Islet precursor cell (in vitro differentiated cells): Measurements from ENCODE around the gene GRK1.
A peak's percentile ranks its signal among the peaks of the same experiment; 100 is the strongest.
"Not testable (repeated sequence)": the region's sequence is repeated elsewhere in the genome, so short reads cannot be mapped to it uniquely, and the experiment has no call there.

ENCODE experiments used
- DNase-seq: peaks from one replicate; pipeline ENCODE4 v3.0.0-alpha.2; 2018

GRK1 gene

DNA sequence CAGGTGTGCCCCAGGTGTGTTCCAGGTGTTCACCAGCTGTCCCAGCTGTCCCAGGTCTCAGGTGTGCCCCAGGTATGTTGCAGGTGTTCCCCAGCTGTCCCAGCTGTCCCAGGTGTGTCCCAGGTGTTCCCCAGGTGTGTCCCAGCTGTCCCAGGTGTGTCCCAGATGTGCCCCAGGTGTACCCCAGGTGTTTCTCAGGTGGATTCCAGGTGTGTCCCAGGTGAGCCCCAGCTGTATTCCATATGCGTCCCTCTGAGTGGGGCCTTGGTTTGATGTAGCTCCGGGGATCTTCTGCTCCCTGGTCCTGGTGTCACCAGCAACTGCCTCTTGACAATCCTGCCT, 719 bp upstream of the GRK1 start:
- DNase-seq = peak; percentile 43

- peak; percentile 51 for DNase-seq
Observed at GRCh38 chr13:113667771-113668490, 912 bp downstream of the GRK1 start.

- peak; percentile 48 for DNase-seq
Observed at GRCh38 chr13:113668491-113668971, 1.5 kb downstream of the GRK1 start.

GRCh38 chr13:113669231-113669754, 2.3 kb downstream of the GRK1 start:
- DNase-seq = peak; percentile 29

DNA sequence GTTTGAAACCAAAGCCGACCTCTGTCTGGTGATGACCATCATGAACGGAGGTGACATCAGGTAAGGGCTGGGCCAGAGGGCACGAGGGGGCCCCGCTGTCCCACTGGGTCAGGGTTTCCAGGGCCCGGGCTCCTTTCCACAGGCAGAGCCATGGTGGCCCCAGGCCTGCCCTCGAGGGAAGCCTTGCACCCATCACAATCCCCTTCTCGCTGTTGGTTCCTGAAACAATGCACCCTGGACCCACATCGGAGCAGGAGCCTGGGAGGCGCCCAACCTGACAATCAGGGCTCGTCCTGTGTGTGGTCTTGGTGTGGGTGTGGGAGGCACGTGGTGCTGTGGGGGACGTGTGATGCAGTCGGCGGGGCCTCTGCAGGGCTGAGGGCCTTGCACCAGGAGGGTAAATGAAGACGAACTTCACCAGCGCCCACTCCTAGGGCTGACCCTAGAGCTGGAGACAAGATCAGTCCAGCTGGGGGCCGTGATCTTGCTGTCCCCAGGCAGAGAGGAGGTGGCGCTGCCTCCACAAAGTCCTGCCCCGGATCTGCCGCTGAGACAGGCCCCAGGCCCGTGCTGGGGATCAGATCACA, 2.8 kb downstream of the GRK1 start:
- peak; percentile 43 for DNase-seq

GRCh38 chr13:113670541-113670940, 3.5 kb downstream of the GRK1 start:
- peak; percentile 27 for DNase-seq

GRCh38 chr13:113671066-113672001, 4.3 kb downstream of the GRK1 start:
- DNase-seq = peak; percentile 43

DNA sequence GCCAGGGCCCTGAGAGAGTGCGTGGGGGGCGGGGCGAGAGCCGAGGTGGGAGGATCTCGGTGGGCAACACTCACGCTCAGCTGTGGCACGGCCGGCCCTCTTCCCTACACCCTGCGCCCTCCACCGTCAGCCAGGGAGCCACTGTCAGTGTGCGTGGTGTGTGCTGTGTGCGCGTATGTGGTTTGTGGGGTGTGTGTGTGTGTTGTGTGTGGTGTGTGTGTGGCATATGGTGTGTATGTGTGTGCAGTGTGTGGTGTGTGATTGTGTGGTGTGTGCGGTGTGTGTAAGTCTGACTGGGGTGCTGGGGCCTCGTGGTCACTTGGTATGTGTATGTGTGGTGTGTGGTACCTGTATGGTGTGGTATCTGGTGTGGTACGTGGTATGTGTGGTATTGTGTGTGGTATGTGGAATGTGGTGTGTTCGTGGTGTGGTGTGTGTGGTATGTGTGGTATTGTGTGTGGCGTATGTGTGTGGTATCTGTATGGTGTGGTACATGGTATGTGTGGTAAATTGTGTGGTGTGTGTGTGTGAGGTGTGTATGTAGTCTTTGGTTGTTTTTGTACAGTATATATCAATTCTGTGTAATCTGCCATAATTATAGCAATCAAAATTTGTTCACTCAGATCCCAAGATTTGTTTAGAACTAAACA, 5.1 kb downstream of the GRK1 start:
- no peak for DNase-seq

DNA sequence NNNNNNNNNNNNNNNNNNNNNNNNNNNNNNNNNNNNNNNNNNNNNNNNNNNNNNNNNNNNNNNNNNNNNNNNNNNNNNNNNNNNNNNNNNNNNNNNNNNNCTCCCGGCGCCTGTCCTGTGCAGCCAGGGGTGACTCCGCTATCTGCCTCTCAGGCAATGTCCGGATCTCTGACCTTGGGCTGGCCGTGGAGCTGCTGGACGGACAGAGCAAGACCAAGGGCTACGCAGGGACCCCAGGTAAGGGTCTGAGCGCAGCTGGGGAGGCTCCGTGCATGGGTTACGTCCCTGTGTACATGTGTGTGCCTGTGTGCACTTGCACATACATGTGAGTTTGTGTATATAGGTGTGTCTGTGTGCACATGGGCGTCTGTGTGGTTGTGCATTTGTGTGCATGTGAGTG, 55.9 kb downstream of the GRK1 start:
- no peak for DNase-seq

GRCh38 chr13:113723410-113724015, 56.5 kb downstream of the GRK1 start:
- no peak for DNase-seq

- no peak for DNase-seq
Observed at GRCh38 chr13:113724016-113724758, 57.2 kb downstream of the GRK1 start.

GRCh38 chr13:113724780-113725315, 57.8 kb downstream of the GRK1 start:
- DNase-seq = peak; percentile 87

DNA sequence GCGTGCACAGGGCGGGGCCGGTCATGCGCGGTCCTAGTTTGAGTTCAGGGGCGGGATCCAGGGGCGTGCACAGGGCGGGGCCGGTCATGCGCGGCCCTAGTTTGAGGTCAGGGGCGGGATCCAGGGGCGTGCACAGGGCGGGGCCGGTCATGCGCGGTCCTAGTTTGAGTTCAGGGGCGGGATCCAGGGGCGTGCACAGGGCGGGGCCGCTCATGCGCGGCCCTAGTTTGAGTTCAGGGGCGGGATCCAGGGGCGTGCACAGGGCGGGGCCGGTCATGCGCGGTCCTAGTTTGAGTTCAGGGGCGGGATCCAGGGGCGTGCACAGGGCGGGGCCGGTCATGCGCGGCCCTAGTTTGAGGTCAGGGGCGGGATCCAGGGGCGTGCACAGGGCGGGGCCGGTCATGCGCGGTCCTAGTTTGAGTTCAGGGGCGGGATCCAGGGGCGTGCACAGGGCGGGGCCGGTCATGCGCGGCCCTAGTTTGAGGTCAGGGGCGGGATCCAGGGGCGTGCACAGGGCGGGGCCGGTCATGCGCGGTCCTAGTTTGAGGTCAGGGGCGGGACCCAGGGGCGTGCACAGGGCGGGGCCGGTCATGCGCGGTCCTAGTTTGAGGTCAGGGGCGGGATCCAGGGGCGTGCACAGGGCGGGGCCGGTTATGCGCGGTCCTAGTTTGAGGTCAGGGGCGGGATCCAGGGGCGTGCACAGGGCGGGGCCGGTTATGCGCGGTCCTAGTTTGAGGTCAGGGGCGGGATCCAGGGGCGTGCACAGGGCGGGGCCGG, 58.5 kb downstream of the GRK1 start:
- not testable (repeated sequence) for DNase-seq

GRCh38 chr13:113726106-113726821, 59.2 kb downstream of the GRK1 start:
- not testable (repeated sequence) for DNase-seq

- no peak for DNase-seq
Observed at GRCh38 chr13:113726961-113727411, 60.0 kb downstream of the GRK1 start.

DNA sequence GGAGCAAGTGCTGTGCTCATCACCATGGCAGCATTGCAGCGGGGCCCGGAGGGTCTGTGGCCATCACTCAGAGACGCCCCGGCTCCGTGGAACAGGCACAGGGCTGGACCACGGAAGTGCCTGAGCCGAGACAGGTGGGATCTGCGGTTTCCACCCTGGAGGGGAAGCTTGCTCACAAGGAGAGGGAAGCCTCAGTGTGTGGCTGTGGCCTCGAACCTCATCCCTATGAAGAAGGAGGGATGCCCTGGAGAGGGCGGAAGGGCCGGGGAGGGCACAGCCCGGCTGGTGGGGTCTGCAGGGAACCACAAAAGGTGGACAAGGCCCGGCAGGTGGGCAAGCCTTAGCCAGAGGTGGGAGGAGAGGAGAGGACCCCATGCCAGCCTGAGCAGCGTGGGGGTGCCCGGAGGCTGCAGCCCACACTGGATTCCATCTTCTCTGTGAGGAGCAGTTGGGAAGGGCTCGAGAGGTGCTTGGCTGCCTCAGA, 61.6 kb downstream of the GRK1 start:
- no peak for DNase-seq

DNA sequence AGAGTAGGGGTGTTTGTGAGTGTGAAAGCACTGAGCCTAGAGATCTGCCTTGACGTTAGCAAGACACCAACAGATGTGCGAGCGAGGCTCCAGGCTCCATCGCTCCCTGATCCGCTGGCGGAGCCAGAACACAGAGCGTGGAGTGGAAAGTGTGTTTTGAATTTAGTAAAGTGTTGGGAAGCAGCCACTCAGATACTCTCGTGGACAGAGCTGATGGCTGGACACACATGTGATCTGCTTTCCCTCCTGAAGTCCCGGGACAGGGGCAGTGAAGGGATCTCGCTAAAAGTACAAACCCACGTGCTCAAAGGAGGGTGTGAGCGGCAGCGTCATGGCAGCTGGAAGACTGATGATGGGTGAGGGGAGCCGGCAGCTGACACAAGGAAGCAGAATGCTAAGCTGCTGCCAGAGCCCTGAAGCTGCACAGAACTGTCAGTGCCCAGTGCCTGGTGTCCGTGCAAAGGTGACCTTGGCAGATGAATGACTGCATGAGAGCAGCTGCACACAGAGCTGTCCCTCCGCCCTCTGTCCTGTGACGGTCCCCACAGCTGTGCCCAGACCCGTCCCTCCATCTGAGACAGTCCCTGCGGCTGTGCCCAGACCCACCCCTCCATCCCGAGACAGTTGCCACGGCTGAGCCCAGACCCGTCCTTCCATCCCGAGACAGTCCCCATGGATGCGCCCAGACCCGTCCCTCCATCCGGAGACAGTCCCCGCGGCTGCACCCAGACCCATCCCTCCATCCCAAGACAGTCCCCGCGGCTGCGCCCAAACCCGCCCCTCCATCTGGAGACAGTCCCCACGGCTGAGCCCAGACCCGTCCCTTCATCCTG, 62.4 kb downstream of the GRK1 start:
- DNase-seq = no peak

DNA sequence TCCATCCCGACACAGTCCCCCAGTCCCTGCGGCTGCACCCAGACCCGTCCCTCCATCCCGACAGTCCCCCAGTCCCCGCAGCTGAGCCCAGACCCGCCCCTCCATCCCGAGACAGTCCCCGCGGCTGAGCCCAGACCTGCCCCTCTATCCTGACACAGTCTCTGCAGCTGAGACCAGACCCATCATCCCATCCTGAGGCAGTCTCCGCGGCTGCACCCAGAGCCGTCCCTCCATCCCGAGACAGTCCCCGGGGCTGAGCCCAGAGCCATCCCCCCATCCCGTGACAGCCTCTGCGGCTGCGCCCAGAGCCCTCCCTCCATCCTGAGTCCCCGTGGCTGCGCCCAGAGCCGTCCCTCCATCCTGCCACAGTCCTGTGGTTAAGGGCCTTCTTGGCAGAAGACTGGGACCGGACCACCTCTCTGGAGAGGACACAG, 63.3 kb downstream of the GRK1 start:
- DNase-seq = no peak

- no peak for DNase-seq
Observed at GRCh38 chr13:113730831-113731191, 63.8 kb downstream of the GRK1 start.
